Measurements from ENCODE around the gene SLF2.

The SLF2 gene

DNA sequence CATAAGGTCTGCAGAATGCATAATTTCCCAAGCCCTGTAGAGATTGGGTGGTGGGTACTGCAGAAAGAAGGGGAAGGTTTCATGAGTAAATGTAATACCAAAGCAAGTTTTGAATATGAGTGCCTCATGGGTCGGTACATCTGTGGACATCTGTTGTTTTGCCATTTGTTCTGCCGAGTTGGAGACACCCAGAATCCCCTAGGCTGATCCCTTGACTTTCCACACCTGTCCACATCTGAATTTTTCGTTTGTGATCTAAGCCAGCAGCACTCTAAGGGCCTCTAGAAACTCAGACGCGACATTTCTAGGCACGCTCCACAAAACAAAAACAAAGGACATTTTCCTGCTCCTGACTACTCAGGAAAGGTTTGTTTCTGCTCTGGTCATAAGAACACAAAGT, 11.7 kb upstream of the SLF2 start:
- no peak for DNase-seq

DNA sequence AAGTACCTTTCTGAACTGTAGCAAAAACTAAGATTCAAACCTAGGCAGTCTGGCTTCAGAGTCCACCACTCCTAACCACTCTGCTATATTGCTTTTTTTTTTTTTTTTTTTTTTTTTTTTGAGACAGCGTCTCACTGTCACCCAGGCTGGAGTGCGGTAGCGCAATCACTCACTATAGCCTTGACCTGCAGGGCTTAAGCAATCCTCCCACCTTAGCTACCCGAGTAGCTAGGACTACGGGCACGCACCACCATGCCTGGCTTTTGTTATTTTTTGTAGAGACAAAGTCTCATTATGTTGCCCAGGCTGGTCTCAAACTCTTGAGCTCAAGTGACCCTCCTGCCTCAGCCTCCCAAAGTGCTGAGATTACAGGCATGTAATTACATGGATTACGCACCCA, 10.1 kb upstream of the SLF2 start:
- no peak for DNase-seq

DNA sequence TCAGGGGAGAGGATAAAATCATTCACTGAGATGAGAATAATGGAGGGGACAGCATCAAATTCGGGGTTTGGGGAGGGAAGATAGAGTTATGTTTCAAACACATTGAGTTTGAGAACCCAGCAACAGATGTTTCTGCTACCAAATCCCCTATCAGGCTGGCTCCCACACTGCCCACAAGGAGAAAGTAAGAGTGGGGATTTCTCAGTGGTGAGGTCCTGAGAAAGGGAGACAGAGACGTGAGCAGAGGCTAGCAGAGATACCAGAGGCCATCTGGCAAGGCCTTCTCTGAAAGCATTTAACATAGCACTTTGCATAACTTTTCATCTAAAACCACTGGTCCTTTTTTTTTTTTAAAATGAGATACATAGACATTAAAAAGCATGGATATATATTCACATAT, 7.8 kb upstream of the SLF2 start:
- DNase-seq, result no peak

DNA sequence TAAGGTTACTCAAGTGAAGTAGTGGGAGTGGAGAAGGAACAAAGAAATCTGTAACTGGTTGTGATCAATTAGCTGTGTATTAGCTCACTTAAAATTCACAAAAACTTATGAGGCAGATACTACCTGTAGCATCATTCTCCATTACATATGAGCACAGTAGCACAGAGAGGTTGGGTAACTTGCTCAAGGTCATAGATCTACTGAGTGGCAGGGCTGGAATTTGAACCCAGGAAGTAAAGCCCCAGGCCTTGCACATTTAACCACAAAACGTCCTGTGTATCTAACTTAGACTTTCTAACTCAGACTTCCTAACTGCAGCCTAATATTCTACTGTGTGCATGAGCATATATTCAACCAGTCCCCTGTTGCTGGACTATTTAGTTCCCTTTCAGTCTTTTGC, 5.6 kb upstream of the SLF2 start:
- no peak for DNase-seq

DNA sequence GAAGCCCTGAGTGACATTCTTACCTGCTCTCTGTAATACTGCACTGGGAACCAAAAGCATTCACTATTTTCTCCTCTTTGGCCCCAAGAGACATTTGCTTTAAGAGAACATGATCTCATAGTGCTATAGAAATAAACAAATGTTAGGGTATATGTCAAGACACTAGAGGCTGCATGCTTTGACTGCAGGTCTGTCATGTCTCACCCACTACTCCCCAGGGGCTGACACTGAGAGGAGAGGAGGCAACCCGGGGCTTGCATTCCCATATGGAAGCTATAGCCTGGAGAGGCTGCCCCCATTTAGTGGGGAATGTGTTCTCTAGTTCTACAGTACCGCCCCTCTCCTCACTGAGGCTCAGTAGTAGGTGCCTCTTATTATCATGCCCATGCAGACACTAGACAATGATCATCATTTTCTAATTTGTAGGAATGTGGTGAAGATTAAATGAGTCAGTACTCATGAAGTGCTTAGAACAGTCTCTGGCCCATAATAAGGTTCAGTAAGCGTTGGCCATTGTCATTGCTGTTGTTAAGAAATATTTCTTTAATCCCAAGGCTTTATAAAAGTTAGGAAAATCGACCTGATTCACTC, 4.9 kb upstream of the SLF2 start:
- no peak for DNase-seq

DNA sequence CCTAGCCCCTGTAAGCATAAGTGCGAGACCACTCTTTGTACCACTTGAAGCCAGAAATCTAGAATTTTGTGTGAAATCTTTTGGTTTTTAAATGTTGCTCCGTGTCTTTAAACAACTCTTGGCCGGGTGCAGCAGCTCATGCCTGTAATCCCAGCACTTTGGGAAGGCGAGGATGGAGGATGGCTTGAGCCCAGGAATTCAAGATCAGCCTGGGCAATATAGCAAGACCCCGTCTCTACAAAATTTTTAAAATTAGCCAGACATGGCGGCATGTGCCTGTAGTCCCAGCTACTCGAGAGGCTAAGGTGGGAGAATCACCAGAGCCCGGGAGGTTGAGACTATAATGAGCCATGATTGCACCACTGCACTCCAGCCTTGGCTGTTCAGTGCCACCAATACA, 4.4 kb upstream of the SLF2 start:
- no peak for DNase-seq

DNA sequence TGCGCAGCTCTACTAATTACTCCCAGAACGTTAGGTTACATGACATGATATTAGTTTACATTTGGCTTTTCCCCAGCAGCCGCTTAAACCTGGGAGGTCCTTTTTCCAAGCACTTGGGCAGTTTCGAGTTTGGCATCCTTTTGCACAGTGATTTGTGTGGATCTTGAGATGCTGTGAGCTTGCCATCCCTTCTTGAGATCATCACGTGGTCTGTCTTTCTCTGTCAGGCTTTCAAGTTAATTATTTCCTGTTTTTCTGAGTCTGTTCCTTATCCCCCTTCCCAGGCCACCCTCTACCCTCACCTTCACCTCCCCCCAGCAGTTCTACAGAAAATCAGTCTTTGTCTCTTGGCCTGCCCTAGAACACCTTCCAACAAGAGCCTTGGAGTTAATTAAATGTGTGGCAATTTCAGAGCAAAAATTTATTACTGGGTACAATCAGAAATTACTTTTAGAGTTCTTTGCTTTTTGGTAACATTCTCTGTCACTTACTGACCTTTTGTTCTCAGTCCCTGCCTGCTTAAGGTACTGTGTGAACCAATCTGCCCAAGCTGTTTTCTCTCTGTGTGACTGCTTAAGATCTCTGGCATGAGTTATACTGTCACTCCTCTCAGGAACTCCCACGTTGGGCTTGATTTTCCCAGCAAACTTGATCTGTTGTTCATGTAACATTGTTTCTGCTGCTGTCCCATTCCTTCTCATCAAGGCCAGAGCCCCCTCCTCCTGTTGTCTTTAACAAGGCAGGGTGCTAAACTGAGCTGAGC, 3.1 kb upstream of the SLF2 start:
- DNase-seq, result no peak

DNA sequence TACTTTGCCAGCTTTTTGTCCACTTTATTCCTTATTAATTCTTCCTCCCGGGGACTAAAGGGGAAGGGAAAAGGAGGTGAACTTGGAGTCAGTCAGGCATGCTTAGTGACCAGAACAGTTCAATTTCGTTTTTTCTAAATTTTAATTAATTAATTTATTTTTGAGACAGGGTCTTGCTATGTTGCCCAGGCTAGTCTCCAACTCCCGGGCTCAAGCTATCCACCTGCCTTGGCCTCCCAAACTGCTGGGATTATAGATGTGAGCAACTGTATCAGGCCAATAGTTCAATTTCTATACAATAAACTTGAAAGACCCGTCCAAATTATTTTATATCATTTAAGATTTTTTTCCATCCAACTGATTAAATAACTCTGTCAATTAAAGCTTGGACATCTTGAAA, 1.3 kb upstream of the SLF2 start:
- no peak for DNase-seq

DNA sequence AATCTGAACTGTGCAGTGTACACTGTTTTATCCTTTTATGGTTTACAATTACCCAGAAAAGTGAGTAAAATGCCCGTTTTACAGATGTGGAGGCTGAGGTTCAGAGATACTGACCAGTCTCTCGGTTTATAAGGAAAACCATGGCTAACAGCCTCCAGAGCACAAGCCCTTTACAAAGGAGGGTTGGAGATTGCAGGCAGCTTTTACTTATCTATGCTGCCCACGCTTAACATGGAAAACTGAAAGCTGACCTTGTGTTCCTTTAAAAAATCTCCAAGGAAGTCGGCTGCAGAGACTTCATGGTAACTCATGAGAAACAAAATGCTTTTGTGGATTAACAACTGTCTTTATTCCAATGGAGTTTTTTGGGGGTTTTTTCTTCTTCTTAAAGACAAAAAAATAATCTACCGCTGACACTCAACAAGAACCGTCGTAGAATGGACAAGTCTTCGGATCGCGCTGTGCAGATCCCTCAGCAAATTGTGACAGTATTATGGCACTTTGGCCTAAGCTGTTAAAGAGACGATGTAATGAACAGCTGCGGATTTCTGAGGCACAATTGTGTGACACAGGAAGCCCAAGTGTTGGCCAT, 654 bp upstream of the SLF2 start:
- no peak for DNase-seq

DNA sequence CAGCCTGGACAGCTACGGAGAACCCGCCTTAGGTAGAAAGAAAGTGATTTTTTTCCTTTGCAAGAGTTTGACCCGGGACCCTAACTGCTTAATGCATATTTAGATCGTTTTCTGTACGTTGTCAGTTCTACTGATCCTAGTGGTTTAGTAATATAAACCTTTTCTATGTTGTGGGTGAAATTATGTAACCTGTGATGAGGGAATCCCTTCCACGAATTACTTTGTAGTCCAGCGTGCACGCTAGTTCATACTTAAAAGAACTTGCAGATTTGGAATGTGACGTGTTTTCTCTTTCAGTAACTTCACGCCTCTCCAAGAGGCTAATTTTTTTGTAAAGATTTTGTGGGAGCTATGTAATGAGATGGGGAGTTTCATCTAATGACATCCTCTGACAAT, 705 bp downstream of the SLF2 start:
- DNase-seq, result no peak

DNA sequence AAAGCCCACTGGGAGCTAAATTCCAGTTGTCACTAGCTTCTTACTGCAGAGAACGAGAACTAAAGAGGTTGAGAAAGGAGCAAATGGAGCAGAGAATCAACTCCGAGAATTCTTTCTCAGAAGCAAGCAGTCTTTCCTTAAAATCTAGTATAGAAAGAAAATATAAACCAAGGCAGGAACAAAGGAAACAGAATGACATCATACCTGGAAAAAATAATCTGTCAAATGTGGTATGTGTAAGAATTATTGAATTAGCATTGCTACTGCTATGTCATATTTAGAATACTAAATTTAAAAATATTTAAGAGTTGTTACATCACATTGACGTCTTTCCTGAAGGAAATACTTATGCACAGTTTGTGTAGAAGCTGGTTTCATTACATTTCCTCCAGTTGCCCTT, 4.3 kb downstream of the SLF2 start:
- DNase-seq, result no peak

DNA sequence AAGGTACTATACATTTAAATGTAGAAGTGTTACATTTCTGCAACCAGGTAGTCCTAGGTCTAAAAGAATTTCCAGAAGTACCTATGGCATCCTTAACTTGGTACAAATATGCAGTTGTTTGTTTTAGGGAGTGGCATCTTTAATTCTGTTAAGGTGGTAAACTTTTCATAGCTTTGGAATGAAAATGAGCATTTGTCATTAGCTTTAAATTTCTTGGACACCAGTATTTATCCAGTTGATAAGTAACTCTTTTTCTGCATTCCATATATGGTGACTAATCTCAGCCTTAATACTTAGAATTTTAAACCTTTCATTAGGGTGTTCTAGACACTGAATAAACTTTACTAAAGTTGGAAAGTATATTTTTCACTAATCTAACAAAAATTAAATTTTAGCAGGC, 10.8 kb downstream of the SLF2 start:
- no peak for DNase-seq

DNA sequence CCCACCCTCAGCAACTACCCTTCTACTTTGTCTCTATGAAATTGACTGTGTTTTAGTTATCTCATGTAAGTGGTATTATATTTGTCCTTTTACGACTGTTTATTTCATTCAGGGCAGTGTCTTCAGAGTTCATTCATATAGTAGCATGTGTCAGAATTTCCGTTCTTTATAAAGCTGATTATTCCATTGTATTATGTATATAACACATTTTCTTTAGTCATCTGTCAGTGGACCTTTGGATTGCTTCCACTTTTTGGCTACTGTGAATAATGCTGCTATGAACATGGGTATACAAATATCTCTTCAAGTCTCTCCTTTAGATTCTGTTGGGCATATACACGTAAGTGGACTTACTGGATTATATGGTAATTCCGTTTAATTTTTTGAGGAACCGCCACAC, 14.5 kb downstream of the SLF2 start:
- DNase-seq, result no peak

DNA sequence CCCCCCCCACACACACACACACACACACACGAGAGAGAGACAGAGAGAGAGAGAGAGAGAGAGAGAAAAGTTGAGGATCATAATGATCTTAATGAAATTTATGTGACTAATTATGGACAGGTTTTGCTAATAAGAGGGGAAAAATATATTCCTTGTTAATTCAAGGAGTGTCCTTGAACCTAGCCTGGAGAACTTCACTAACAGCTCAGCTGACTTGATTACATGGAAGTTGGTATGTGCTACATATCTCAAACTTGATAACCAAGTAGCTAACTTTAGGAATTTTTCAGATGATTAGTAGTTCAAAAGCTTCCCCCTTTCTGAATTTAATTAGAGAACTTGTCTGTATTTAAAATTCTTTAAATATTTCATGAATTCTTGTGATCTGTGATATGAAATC, 15.3 kb downstream of the SLF2 start:
- DNase-seq, result no peak

DNA sequence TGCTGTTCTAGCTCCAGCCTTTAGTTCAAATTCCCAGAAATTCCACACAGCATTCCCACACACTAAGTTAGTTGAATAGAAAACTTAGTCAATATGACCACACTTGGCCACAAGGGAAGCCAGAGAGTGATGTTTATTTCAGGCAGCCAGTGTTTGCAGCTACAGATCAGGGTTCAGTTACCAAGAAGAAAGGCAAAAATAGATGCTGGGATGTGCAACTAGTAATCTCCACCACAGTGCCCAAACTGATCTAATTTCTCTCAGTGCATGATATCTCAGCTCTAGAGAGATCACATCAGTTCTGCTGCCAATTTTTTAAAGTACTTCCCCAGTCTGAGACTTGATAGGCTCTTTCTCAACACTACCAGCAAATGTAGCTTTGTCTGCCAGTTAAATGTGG, 17.6 kb downstream of the SLF2 start:
- no peak for DNase-seq

DNA sequence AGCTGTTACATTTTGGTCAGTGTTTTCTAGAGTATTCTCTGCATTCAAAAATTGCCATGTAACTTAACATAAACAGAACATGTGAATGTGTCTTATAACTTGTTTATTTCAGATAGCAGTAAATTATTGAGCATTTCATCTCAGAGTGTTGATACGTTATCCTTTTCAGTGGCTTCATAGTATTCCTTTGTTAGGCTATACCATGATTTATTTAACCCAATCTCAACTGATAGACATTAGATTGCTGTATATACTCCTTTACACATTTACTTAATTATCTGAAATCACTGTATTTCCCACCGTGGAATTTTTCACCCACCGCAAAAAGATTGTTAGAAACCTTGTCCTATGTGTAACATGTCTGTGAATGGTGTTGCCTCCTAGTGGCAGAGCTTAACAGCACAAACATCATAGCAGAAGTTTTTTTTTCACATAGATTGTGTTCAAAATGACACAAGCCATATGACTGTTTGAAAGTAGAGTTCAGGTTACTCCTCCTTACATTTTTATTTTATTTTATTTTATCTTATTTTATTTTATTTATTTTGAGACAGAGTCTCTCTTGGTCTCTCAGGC, 21.4 kb downstream of the SLF2 start:
- DNase-seq, result no peak

DNA sequence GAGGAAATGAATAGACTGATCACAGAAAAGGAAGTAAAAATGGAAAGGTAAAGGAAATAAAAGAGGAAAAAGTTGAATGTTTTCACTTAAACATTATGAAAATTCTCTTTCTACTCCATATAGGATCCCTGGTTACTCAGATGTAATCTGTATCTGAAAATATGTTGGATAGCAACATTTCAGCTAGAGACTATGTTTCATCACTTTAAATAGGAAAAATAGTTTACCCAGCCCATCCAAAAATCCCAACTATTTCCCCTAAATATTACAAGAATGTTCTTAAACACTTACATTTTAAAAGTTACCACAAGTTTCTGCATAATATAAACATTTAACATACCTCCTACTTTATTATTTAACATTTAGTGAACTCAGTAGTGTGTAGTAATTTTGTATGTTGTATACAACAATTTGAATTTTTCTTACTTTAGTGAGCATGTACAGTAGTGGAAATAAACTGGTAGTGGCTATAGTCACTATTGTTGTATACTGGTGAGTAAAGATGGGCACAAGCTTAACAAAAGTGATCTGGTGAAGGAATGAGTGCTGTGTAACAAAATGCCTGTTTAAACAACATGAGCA, 27.1 kb downstream of the SLF2 start:
- no peak for DNase-seq

DNA sequence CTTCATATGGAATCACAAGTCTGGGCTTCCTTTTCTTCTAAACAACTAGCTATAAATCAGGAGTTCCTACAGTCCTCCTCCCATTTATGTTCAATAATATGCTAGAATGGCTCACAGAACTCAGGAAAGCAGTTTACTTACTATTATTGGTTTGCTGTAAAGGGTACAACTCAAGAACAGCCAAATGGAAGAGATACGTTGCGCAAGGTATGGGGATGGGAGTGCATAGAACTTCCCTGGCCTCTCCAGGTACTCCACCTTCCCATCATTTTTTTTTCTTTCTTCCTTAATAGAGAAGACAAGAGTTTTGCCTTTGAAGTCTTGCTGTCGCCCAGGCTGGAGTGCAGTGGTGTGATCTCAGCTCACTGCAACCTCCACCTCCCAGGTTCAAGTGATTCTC, 29.5 kb downstream of the SLF2 start:
- no peak for DNase-seq

DNA sequence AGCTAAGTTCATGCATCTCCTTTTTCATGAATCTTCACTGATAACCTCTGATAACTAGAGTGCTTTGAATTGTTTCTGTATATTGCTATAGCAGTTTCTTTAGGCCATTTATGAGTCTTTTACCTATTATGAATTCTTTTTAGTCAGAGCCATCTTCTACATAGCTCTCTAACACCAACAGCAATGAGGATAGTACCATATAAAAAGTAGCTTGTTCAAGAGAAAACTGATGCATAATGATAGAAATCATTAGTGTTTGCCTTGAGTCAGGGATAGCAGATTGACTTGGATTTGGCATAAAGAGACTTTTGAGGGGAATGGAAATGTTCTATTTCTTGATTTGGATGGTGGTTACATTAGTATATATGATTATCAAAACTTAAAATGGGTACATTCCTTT, 30.7 kb downstream of the SLF2 start:
- DNase-seq, result no peak

DNA sequence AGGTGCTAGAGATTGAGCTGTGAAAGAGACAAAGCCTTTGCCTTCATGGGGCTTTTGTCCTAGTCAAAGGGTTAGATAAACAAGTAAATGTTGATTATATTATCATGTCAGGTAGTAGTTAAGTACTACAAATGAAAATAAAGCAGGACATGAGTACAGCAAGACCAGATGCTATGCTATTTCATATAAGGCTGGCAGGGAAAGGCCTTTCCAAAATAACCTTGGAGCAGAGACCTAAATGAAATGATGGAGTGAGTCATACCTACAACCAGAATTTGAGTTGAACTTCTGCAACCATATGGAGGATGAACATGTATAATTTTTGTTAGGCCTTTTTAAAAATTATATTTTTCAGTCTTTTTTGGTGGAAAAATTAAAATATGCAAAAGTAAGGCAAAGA, 33.0 kb downstream of the SLF2 start:
- no peak for DNase-seq

DNA sequence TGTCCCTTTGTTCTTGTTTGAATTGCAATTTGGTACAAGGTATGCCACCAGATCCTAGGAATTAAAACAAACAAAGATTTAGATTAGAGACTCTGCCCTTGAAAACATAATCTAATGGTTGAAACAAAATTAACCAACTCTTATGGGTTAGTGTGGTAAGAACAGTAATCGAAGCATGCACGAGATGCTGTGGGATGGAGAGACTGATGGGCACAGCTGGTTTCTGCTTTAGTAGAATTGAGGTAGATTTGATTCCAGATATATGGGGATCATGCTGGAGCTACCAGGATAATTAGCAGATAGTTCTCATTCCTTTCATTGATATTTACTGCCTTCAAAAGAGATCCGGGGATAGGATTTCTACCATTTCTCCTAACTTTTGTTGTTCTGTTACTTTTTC, 36.2 kb downstream of the SLF2 start:
- DNase-seq, result no peak

DNA sequence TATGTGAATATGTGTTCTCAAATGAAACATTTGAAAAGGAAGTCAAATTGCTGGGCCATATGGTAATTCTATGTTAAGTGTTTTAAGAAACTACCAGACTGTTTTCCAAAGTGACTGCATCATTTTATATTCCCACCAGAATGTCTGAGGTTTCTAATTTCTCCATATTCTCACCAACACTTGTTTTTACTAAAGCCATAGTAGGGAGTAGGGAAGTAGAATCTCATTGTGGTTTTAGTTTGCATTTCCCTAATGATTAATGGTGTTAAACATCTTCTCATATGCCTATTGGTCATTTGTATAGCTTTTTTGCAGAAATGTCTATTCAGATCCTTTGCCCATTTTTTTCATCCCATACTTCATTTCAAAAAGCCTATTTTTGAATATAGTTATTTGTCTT, 47.5 kb downstream of the SLF2 start:
- DNase-seq, result no peak

DNA sequence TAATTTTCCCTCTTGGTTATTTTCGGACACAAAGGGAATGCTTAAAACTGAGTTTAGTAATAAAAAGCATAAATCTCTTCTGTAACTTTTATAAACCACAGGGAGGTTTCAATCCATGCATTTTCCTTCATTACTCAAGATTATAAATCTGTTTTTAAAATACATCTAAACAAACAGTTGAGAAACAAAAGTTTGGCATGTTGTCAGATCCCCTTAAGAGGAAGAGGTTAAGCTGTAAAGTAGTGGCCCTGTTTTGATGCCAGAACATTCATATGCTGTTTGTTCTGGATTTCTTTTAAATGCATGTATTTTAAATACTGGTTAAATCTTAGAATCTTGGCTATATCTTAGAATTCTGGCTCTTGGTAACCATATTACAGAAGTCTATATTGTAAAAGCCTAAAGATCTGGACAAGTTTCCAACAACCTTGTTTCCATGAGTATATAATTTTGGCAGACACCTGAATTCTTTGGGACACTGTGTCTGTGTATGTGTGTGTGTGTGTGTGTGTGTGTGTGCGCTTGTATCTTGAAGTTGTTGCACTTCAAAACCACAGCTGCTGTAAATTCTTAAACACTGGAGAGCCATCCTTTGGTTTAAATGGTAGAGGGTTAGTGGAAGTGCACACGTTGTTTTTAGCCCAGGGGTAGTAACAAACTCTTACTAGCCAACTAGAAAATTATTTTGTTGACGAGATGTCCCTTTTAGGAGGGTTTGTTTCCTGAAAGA, 49.8 kb downstream of the SLF2 start:
- no peak for DNase-seq

Data from NCI-H1436 treated with DMSO at 0.1 percent for 48 hours (cell line).